NCI-H146 treated with DMSO at 0.1 percent for 48 hours (cell line): Measurements from ENCODE around the gene MPLKIP.
"Not testable (repeated sequence)": the region's sequence is repeated elsewhere in the genome, so short reads cannot be mapped to it uniquely, and the experiment has no call there.

Experiments
- DNase-seq: peaks from one replicate; lab custom pipeline; 2025; ENCODE audit not compliant: unreplicated experiment; lab: John Stamatoyannopoulos, UW

Gene MPLKIP

GRCh38 chr7:40133561-40134427 is 628 bp downstream of the MPLKIP start:
- DNase-seq: peak; percentile 28

- no peak for DNase-seq
These were observed 11.5 kb downstream of the MPLKIP start for GRCh38 chr7:40122940-40123254.

DNA sequence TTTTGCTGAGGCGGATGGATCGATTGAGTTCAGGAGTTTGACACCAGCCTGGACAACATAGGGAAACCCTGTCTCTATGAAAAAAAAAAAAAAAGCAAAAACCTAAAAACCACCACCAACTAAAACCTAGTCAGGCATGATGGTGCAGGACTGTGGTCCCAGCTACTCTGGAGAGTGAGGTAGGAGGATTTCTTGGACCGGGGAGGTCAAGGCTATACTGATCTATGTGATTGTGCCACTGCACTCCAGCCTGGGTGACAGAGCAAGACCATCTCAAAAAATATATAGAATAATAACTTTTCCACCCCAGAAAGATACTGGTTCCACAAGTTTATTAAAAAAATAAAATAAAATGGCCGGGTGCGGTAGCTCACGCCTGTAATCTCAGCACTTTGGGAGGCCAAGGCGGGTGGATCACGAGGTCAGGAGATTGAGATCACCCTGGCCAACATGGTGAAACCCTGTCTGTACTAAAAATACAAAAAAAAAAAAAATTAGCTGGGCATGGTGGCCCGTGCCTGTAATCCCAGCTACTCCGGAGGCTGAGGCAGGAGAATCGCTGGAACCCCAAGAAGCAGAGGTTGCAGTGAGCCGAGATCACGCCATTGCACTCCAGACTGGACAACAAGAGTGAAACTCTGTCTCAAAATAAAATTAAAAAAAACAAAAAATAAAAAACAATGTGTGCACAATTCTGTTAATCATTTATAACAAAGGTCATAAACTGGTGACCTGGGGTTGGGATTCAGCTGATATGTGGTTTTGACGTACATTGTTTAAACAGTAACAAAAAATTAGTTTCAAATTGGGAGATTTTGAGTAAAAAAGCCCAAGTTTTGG is 12.1 kb downstream of the MPLKIP start:
- DNase-seq: not testable (repeated sequence)

GRCh38 chr7:40120020-40120419 is 14.4 kb downstream of the MPLKIP start:
- no peak for DNase-seq

DNA sequence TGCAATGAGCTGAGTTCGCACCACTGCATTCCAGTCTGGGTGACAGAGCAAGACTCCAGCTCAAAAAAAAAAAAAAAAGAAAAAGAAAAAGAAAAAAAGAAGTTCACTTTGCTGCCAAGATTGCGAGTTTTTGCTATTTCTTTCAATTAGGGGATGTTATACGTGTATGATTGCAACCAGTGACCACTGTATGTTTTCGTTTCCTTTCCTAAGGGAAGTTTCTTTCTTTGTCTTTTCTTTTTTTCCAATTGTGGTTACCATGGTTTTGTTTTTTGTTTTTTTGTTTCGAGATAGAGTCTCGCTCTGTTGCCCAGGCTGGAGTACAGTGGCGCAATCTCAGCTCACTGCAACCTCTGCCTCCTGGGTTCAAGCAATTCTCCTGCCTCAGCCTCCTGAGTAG is 16.2 kb downstream of the MPLKIP start:
- DNase-seq: not testable (repeated sequence)

- DNase-seq: not testable (repeated sequence)
These were observed 17.2 kb downstream of the MPLKIP start for GRCh38 chr7:40117199-40117598.

DNA sequence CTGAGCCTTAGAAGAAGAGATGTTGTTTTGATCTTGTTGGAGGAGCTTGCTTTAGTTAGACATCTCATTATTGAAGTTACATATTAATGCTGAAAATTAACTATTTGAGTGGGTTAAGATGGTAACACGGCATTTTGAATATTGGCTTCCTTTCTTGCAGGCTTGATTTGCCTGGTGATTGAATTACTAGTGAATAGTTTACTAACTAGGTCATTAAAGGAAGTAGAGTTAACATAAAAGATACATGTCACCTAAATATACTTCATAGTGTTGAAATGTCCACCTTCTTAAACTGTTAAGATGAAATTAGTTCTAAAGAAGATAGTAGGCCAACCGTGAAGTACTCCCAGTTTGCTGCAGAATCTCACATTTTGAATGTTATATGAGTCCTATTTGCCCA is 18.5 kb downstream of the MPLKIP start:
- DNase-seq: no peak

DNA sequence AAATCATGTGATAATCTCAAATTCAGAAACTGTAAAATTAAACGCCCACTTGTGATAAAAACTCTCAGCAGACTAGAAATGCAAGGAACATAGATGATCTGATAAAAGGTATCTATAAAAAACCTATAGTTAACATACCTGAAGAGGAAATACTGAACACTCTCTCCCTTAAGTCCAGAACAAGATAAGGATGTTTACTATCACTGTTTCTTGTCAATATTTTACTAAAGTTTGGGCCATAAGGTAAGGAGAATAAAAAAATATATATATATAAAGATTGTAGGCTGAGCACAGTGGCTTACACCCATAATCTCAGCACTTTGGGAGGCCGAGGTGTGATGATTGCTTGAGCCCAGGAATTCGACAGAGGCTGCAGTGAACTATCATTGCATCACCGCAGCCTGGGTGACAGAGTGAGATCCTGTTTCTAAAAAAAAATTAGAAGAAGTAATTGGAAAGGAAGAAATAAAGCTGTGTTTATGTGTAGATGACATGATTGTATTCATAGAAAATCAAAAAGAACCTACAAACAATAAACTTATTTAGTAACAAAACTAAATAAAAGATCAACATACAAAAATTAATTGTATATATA is 28.4 kb downstream of the MPLKIP start:
- no peak for DNase-seq

DNA sequence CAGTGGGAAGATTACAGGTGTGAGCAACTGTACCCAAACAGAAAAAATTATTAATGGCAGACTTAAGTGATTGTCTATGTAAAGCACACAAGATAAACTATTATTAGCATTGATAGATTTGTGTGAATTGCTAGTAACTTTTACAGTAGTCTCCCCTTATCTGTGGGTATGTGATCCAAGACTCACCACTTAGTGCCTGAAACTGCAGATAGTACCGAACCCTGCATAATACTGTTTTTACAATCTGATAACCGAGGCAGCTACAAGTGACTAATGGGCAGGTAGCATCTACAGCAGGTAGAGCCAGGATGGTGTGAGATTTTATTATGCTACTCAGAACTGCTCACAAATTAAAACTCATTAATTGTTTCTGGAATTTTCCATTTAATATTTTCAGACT is 31.5 kb downstream of the MPLKIP start:
- no peak for DNase-seq

DNA sequence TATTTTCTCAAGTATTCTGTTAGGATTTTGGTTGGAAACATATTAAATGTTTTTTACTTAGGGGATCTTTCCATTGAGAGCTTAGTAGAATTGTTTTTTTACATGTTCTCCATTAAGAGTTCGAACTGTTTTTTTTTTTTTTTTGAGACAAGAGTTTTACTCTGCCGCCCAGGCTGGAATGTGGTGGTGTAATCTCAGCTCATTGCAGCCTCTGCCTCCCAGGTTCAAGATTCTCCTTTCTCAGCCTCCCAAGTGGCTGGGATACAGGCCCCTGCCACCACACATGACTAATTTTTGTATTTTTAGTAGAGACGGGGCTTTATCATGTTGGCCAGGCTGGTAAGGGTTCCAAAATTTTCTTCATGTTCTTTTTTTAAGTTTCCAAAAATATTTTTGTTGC is 33.2 kb downstream of the MPLKIP start:
- DNase-seq: no peak

GRCh38 chr7:40099837-40100236 is 34.6 kb downstream of the MPLKIP start:
- no peak for DNase-seq

DNA sequence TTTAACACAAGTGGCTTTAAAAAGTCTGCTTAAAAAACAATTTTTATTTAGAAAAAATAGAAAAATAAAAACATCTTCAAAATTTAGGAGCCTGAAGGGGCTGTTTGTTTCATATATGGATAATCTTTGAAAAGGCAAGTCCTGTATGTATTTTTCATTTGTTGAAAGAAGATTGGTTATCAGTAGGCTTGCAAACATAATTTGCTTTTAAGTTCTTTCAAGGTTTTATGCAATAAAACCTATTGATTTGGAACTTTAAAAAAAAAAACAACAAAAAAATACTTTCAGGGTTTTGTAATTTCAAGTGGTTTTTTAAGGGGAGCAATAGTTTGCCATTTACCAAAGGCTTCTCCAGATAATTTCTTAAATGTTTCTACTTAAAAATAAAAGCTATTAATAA is 35.6 kb downstream of the MPLKIP start:
- DNase-seq: no peak

- DNase-seq: no peak
These were observed 36.7 kb downstream of the MPLKIP start for GRCh38 chr7:40097728-40098127.

- DNase-seq: no peak
These were observed 38.6 kb downstream of the MPLKIP start for GRCh38 chr7:40095695-40096327.

- no peak for DNase-seq
These were observed 39.2 kb downstream of the MPLKIP start for GRCh38 chr7:40095230-40095629.

GRCh38 chr7:40093631-40094350 is 40.6 kb downstream of the MPLKIP start:
- no peak for DNase-seq

GRCh38 chr7:40092182-40092581 is 42.2 kb downstream of the MPLKIP start:
- no peak for DNase-seq

DNA sequence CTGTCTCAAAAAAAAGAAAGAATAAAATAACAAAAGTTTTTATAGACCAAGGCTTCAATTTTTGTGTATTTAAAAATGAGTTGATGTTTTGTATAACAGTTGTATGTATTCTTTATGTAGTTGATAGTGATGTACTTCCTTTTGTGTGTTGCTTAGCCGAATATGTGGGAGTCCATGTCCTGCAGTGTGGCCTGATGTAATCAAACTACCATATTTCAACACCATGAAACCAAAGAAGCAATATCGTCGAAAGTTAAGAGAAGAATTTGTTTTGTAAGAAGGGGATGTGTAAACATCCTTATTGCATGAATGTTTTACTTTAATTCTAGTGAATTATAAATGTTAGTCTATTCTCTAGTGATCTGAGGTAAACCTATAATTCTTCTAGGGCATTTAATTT is 56.6 kb downstream of the MPLKIP start:
- DNase-seq: no peak
